ENCODE measurements around the gene CCDC88C.
"Not testable (repeated sequence)": the region's sequence is repeated elsewhere in the genome, so short reads cannot be mapped to it uniquely, and the experiment has no call there.

CCDC88C gene

DNA sequence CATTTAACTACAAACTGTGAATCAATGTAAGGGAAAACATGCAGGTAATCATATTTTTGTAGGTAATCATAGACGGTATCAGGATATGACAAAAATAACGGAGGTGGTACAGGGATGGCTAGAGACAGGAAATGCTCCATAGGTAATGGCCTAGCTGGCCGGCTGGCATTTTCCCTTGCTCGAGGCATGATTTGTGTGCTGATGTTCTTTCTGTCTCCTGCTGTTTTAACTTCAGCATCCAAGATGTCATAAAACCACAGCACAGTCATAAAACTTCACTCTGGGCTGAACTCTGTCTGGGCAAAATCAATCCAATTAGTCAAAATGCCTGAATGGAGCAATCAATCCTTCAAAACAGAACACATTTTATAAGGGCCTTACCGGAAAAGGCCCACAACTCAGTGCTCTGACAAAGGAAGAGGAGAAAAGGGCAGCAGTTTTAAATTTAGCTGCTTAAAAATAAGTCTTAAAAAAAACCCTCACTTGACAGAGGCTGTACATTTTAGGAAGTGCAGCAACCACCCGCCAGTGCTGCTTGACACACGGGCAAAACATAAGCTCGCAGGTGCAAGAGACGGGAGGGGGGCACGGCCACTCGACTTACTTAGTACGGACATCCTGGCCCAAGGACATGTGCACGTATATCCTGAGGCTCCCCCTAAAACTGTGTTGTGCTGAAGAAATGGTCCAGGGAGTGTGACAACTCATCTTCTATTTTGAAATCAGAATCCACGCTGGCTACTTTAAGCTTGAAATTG is 132.7 kb downstream of the CCDC88C start:
- DNase-seq = no peak

DNA sequence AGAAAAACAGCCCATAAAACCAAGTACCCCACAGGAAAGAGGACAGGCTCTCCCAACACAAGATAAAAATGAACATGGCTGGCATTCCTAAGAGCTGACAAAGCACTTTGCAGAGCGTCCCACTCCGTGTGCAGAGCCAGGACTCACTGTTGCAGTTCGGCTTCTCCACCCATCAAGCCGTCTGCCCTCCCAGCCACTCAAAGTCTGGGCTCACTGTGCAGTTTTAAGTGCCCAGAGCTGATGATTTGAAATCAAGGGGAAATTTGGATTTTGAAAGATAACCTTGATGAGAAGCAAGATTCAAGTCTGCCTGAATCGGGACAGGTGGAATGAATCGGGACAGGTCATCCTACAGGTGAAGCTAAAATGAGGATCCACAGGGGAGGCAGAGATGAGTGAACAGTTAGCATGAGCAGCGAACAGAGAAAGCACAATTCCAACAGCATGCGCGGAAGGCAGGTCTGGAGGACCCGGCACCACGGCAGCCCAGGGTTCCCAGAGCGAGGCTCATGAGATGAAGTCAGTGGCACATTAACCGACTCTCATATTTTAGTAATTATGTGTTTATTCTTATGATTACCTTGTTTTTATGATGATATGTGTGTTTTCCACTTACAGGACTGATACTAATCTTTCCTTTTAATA is 133.4 kb downstream of the CCDC88C start:
- no peak for DNase-seq

- no peak for DNase-seq
Observed at GRCh38 chr14:91283666-91284065, 134.0 kb downstream of the CCDC88C start.

GRCh38 chr14:91282954-91283645 is 134.5 kb downstream of the CCDC88C start:
- no peak for DNase-seq

DNA sequence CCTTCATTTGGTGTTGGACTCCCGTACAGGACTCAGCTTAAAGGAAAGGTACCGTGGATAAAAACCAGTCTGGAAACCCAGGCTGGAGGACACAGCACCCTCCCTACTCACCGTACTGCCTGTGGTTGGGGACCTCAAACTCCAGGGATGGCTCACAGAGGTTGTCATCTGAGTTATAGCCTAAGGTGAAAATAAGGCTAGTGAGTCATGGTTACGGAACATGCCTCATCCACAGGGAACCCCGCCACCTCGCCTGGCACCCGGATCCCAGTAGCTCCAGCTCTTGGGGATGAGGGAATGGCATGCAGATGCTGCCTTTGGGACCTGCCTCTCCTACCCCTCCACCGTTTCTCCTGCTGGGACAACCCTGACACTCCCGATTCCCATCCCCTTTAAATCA is 136.3 kb downstream of the CCDC88C start:
- DNase-seq = no peak

DNA sequence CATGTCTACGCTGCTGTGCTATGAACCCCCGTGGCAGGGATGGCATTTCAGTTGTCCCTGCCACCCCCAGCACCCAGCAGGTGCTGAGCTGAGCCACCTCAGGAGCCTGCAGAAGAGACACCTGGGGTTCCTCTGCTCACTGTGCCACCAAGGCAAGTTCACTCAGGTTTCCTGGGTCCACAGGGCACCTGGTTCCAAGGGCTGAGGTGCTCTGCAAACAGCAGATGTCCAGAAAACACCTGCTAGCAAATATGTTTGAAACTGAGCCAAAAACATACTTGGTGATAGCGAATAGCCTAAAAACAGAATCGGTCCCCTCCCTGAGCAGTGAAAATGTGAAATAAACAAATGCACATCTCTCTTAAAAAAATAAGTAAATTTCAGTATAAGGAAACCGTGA is 137.5 kb downstream of the CCDC88C start:
- DNase-seq = no peak

- DNase-seq = no peak
Observed at GRCh38 chr14:91279354-91279753, 138.3 kb downstream of the CCDC88C start.

DNA sequence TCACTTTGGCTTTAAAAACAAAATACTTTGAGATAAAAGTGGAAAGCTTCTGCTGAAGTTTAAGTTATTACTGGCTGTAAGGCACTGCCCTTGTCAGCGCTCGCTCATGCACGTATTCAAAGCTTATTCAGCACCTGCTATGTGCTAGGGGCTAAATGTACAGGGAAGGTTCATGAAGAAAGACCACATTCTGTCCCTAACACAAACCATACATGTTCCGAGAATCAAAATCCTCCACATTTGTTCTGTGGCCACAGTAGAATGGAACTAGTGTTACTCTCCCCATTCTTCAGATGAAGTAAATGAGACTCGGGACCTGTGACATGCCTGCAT is 139.3 kb downstream of the CCDC88C start:
- no peak for DNase-seq

DNA sequence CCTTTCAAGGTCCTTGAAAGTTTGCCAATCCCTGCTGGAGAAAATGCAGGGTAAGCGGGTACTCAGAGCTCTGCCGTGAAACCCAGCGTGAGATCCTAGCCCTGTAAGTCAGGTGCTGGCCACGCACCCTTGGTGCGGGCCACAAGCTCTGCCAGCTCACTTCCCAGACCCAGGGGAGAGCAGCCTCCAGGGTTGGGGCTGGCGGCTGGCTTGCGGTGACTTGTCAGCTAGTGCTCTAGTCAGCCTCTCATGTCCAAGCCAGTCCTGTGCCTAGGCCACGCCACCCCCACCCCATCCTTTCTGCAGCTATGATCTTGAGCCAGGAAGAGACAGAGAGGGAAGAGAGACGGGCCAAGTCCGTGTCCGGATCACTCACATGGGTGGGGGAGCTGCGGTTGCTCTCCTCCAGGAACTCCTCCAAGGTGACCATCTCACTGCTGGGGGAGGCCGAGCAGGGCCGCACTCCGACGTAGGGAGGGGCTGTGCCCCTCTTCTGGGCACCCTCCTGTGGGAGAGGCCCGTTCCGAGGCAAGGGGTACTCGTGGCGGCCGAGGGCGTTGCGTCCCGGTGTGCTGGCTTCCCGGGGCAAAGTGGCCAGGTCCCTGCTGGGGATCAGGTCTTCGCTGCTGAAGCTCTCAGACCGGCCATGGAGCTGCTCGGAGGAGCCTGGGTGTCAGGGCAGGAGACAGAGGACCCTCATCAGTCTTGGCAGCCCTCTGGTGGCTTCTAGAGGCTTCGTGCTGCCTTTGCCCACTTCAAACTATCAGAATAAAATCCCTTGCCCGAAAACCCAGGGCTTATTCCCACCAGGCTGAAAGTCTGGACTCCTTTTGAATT is 139.9 kb downstream of the CCDC88C start:
- DNase-seq = no peak

- DNase-seq = no peak
Observed at GRCh38 chr14:91274796-91275195, 142.8 kb downstream of the CCDC88C start.

- no peak for DNase-seq
Observed at GRCh38 chr14:91273885-91274273, 143.7 kb downstream of the CCDC88C start.

DNA sequence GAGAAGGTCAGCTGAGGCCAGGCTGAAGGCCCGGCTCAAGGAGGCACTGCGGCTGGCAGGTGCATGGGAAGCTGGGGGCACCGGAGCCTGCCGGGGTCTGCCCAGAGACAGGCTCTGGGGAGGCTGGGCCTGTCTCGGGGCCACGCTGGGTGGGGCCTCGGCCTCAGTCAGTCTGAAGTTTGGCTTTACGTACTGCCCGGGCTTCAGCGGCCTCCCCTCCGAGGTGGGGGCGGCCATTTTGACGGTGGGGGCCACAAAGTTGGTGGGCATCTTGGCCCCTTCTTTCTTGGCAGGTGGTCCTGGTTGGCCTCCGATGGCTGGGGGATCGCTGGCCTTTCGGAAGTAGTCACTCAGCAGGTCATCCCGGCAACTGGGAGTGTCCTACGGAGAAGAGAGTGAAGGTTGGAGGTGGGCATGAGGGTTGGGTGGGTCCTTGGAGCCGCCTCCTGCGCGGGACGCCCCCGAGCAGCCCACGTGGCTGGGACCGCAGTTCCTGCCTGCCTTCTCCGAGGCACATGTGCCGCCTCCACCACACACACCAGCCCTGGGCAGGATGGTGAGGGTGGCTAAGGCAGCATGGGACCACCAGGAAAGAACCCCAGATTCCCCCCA is 144.2 kb downstream of the CCDC88C start:
- no peak for DNase-seq

GRCh38 chr14:91272341-91273272 is 145.0 kb downstream of the CCDC88C start:
- no peak for DNase-seq

DNA sequence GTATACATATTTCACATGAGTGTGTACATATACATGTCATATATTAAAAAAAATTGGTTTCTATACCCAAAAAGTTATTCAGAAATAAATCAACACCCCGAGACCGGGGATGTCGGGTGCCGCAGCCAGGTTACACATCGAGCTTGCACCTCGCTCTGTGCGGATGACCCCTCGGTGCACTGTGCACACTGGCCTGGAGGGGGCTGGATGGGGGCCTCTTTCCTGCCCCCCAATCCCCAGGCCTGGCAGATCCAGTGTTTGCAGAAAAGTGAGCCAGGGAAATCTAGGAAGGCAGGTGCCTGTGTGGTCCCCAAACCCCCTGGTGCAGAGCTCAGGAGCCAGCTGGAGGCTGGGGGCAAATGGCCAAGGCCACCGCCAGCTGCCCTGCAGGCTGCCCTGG is 146.0 kb downstream of the CCDC88C start:
- DNase-seq = no peak

DNA sequence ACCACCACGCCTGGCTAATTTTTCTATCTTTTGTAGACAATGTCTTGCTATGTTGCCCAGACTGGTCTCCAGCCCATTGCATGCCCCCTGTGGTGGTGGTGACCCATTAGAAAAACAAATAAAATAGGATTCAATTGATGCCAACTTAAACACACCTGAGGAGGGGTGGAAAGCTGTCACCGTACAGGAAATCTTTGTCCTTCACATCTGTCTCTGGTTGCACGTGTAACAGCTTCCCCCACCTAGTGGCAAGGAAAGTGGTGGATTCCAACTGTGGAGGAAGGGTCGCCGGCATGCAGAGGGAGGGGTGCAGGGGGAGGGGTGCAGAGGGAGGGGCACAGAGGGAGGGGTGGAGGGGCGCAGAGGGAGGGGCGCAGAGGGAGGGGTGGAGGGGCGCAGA is 147.0 kb downstream of the CCDC88C start:
- no peak for DNase-seq

DNA sequence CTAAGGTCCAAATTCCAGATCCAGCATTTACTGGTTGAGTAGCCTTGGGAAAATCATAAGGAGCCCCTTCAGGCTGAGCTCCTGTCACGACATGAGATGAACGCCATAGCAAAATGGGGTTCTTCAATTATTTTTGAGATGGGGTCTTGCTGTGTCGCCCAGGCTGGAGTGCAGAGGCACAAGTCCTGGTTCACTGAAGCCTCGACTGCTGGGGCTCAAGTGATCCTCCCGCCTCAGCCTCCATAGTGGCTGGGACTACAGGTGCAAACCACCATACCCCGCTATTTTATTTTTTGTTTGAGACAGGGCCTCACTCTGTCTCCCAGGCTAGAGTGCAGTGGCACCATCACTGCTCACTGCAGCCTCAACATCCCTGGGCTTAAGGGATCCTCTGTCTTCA is 147.4 kb downstream of the CCDC88C start:
- DNase-seq = no peak

- DNase-seq = no peak
Observed at GRCh38 chr14:91269076-91269991, 148.3 kb downstream of the CCDC88C start.

- no peak for DNase-seq
Observed at GRCh38 chr14:91267965-91268437, 149.6 kb downstream of the CCDC88C start.

- DNase-seq = not testable (repeated sequence)
Observed at GRCh38 chr14:91266276-91266675, 151.3 kb downstream of the CCDC88C start.

GRCh38 chr14:91265404-91265803 is 152.2 kb downstream of the CCDC88C start:
- DNase-seq = no peak

Data from CD4-positive, alpha-beta T cell treated with Interleukin-1 beta for 1 hour (primary cell).